ENCODE data around the gene KRT28. TPM values are rescaled to one million over a fixed set of nuclear protein-coding genes. Genes with fewer than 3 reads are reported as not detected.

The KRT28 gene
- total RNA-seq, 1 donor: not detected

- DNase-seq (ENCODE audit: low read depth): peak; percentile 10
- TF ChIP-seq, protein P1, sequence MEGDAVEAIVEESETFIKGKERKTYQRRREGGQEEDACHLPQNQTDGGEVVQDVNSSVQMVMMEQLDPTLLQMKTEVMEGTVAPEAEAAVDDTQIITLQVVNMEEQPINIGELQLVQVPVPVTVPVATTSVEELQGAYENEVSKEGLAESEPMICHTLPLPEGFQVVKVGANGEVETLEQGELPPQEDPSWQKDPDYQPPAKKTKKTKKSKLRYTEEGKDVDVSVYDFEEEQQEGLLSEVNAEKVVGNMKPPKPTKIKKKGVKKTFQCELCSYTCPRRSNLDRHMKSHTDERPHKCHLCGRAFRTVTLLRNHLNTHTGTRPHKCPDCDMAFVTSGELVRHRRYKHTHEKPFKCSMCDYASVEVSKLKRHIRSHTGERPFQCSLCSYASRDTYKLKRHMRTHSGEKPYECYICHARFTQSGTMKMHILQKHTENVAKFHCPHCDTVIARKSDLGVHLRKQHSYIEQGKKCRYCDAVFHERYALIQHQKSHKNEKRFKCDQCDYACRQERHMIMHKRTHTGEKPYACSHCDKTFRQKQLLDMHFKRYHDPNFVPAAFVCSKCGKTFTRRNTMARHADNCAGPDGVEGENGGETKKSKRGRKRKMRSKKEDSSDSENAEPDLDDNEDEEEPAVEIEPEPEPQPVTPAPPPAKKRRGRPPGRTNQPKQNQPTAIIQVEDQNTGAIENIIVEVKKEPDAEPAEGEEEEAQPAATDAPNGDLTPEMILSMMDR (IDR thresholded peaks at IDR 0.05; ENCODE audit: insufficient read depth, low read depth, low read length): no peak
- H3K4me3 ChIP-seq (ENCODE audit: low read depth, low read length): no peak overlapping the region
Measured at GRCh38 chr17:40827746-40828453, 28.1 kb upstream of the KRT28 start.

- no peak for DNase-seq (ENCODE audit: low read depth)
- TF ChIP-seq, protein P1 (IDR thresholded peaks at IDR 0.05; ENCODE audit: insufficient read depth, low read depth, low read length): no peak
- no peak overlapping the region for H3K4me3 ChIP-seq (ENCODE audit: low read depth, low read length)
Measured at GRCh38 chr17:40825599-40825998, 25.8 kb upstream of the KRT28 start.

DNA sequence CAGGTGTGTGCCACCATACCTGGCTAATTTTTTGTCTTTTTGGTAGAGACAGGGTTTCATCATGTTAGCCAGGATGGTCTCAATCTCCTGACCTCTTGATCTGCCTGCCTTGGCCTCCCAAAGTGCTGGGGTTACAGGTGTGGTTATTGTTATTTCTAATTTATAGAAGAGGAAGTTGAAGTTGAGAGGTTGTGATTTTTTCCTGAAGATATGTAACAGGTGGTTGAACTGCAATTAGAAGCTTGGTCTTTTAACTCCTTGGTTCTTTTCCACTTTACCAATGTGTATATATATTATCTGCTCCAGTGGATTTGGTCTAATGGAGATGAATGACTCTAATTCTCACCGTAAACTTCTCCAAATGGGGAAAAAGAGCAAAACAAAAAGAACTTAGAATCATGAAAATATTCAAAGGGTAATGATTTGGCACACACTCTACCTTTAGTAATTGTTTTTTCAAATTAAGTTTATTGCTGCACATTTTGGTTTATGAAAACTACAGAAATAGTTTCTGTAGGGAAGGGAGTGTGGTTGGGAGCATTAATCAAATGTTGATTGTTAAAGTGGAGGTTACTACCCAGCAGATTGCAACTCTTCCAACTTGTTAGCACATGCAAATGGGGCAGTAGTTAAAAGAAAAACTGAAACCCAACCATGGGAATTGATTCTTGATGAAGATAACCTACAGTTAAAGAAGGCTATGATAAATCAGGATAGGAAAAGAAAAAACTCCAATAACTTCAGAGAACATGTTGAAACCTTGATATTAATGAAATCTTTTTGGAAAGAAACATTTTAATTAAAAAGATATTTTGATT, 24.5 kb upstream of the KRT28 start:
- no peak overlapping the region for H3K4me3 ChIP-seq (ENCODE audit: low read depth, low read length)
- TF ChIP-seq, protein P1 (IDR thresholded peaks at IDR 0.05; ENCODE audit: insufficient read depth, low read depth, low read length): no peak
- no peak for DNase-seq (ENCODE audit: low read depth)

- no peak within 1 kb of the TSS for H3K4me3 ChIP-seq (ENCODE audit: low read depth, low read length)
- TF ChIP-seq, protein P1 (IDR thresholded peaks at IDR 0.05; ENCODE audit: insufficient read depth, low read depth, low read length): no peak
- no peak for DNase-seq (ENCODE audit: low read depth)
Measured at GRCh38 chr17:40822132-40822812, 22.5 kb upstream of the KRT28 start, which contains the start of gene KRT10. KRT10 (minus strand) TSS chr17:40822614; CDS start chr17:40822585, 29 bp downstream.

DNA sequence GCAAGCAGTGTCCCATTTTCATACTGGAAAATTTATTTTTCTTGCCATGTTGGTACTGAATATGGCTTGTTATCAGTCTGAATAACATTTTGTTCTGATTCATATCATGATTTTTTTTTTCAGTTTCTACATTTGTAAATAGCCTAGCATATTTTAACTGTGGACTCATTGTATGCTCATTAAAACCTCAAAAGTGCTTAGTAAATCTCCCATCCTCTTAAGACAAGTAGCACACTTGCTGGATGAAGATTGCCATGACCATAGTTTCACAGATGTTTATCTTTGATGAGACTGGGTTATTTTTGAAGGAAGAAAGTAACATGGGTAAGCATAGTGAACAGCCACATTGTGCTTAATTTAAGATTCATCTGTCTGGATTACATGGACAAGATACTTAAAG, 21.8 kb upstream of the KRT28 start:
- H3K4me3 ChIP-seq (ENCODE audit: low read depth, low read length): no peak overlapping the region
- TF ChIP-seq, protein P1 (IDR thresholded peaks at IDR 0.05; ENCODE audit: insufficient read depth, low read depth, low read length): no peak
- no peak for DNase-seq (ENCODE audit: low read depth)

GRCh38 chr17:40820228-40820838, 20.6 kb upstream of the KRT28 start:
- TF ChIP-seq, protein P1 (IDR thresholded peaks at IDR 0.05; ENCODE audit: insufficient read depth, low read depth, low read length): no peak
- H3K4me3 ChIP-seq (ENCODE audit: low read depth, low read length): no peak overlapping the region
- DNase-seq (ENCODE audit: low read depth): no peak

All from fibroblast of villous mesenchyme (primary cell).